ENCODE measurements around the gene NR0B2. TPM values are rescaled to one million over a fixed set of nuclear protein-coding genes. Genes with fewer than 3 reads are reported as not detected.
A peak's percentile ranks its signal among the peaks of the same experiment; 100 is the strongest.

NR0B2 gene
- total RNA-seq, result not detected

DNA sequence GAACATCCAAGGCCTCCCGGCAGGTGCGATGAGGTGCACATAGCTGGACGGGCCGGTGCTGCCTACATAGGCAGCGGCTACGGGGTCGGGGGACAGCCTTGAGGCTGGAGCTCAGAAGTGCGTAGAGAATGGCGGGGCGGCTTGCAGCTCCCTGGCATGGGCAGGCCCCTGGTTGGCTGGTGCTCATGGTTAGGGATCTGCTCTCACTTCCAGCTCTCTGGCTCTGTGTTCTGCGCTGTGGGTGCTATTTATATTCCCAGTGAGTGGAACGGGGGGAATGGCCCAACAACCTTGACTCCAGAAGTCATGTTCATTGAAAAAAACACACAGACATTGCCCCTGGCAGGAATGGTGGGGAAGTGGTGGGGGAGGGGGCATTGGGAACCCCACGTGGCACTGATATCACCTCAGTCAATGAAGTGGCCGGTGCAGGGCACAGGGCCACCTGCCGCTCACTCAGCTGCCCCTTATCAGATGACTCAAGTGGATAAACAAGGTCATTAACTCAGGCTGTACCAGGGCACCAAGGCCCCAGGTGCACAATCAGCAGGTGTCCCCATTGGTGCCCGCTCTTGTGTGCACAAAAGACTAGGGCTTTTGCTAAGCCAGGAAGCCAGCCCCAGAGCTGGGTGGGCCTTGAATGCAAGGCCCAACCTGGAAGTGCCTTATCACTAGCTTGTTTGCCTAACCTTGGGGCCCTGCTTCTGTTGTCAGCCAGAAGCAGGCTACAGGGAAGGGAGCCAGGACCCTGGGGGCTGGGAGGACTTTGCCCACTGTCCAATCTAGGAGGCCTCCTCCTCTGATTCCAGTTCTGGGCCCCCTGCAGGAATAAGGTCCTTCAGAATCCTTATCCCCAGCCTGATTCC, at the start of gene NR0B2:
TSS of gene NR0B2 (minus strand) at position 222 of the 866 bp plus-strand sequence. CDS start at position 187, 35 bp downstream.
- DNase-seq, result no peak
- Mint-ChIP-seq H3K27ac (no peak within 1 kb of the TSS), H3K9me3 (no peaks in the 10 kb centered on the region), H3K27me3 (peaks cover 5% of the 10 kb centered on the region), H3K4me1 (no peaks in the 10 kb centered on the region), H3K4me3 (no peak within 1 kb of the TSS), H3K36me3 (ENCODE audit: low read depth) (no peaks in the 10 kb centered on the region)
- ChIA-PET CTCF (interaction anchor here (0.7 kb wide), 1 partner anchor 113 kb away, joined by 3 read pairs; no protein-coding TSS in a partner anchor), POLR2A (no interaction called here)

- Mint-ChIP-seq H3K36me3 (ENCODE audit: low read depth) (peaks cover 3% of the 10 kb centered on the region), H3K9me3 (no peaks in the 10 kb centered on the region), H3K27me3 (peaks cover 57% of the 10 kb centered on the region), H3K4me3 (no peak overlapping the region), H3K27ac (no peak overlapping the region), H3K4me1 (peaks cover 9% of the 10 kb centered on the region)
- ChIA-PET CTCF (no interaction called here), POLR2A (interaction anchor here (0.7 kb wide), 1 partner anchor 8 kb away, joined by 3 read pairs; no protein-coding TSS in a partner anchor)
- DNase-seq, result no peak
These were observed 48.1 kb upstream of the NR0B2 start for GRCh38 chr1:26961826-26962225.

DNA sequence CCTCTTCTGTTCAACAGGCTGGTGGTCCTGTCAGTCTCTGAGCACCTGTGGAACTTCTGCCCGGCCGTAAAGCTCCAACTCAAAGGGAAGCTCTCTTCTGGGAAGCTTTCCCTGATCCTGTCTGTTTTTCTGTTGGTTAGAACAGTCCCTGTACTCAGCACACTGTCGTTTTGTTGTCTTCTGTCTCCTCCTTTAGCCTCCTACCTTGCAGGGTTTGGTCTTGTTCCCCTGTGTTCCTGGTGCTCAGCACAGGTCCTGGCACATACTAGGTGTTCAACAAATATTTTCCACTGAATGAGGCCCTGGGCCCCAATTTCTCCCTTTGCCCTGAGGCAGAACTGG, 46.8 kb upstream of the NR0B2 start:
- DNase-seq, result no peak
- Mint-ChIP-seq H3K9me3 (peaks cover 2% of the 10 kb centered on the region), H3K4me1 (peaks cover 9% of the 10 kb centered on the region), H3K27ac (no peak overlapping the region), H3K36me3 (ENCODE audit: low read depth) (peaks cover 3% of the 10 kb centered on the region), H3K27me3 (peaks cover 53% of the 10 kb centered on the region), H3K4me3 (peak overlapping the region; percentile 56)
- ChIA-PET POLR2A (no interaction called here), CTCF (interaction anchor here (0.5 to 1.2 kb wide), 4 partner anchors 9 to 93 kb away, joined by 3 to 5 read pairs (median 3); no protein-coding TSS in a partner anchor)

DNA sequence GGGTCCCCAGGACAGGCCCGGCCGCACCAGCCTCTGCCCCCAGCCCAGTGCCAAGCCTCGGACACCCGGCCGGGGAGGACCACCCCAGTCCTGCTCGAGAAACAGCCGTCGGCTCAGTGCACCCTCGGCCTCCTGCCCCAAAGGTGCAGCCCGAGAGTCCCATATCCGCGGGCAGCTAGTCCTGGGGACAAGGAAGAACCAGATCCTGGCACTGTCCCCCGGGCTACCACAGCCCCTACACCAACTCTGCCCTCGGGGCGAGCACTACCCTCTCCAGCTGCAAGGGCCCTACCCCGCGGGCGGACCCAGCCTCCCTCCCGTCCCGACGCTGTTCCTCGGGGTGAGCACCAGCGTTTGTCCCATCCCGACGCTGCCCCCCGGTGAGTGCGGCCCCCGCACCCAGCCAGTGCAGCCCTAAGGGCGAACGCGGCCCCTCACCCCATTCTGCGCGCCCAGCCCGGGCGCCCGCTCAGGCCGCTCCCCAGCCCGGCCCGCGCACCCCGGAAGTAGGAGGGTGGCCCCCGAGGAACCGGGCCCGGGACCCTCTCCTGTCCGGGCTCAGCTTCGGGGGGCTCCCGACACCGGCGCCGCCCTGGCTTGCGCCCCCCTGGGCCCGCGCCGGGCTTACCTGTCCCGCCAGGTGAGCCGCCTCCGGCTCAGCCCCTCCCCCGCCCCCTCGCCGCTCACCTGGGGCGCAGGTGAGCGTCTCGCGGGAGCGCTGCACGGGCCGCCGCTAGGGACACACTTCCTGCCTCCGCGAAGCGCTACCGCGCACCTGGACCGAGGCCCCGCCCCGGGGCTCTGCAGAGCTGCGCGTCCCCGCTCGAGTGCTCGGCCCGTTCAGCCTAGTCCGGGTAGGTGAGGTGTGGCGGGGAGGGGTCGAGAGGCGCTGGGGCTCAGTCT, 46.2 kb upstream of the NR0B2 start, which contains the start of gene KDF1:
TSS of gene KDF1 (minus strand) at position 747 of the 903 bp plus-strand sequence. CDS start 8,088 bp downstream, outside the sequence.
- ChIA-PET POLR2A (no interaction called here), CTCF (interaction anchor here (0.5 to 1.2 kb wide), 4 partner anchors 10 to 92 kb away, joined by 3 to 5 read pairs (median 3); no protein-coding TSS in a partner anchor)
- Mint-ChIP-seq H3K27me3 (peaks cover 52% of the 10 kb centered on the region), H3K4me1 (peaks cover 9% of the 10 kb centered on the region), H3K27ac (no peak within 1 kb of the TSS), H3K4me3 (peak within 1 kb of the TSS; percentile 56), H3K9me3 (peaks cover 2% of the 10 kb centered on the region), H3K36me3 (ENCODE audit: low read depth) (peaks cover 3% of the 10 kb centered on the region)
- peak; percentile 46 for DNase-seq

DNA sequence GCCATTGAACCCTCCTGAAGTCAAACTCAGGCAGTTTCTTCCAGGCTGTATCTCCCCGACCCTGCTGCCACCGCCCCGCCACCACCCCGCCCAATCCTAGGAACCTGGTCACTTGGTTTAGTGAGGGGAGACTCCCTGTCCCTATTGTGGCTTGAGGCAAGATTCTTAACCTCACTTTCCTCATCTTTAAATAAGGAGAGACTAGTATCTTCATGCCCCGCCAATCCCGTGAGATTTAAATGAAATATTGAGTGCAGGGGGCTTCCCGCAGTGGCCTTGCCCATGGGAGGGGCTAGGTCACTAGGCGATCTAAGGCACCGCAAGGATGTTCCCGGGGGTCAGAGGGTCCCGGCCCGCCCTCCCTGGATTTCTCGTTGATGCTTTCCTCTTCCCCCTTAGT, 45.5 kb upstream of the NR0B2 start:
- Mint-ChIP-seq H3K27me3 (peaks cover 48% of the 10 kb centered on the region), H3K4me3 (peak overlapping the region; percentile 40), H3K4me1 (peaks cover 9% of the 10 kb centered on the region), H3K27ac (no peak overlapping the region), H3K9me3 (peaks cover 2% of the 10 kb centered on the region), H3K36me3 (ENCODE audit: low read depth) (peaks cover 3% of the 10 kb centered on the region)
- ChIA-PET CTCF (interaction anchor here (1.0 kb wide), 1 partner anchor 8 kb away, joined by 3 read pairs; no protein-coding TSS in a partner anchor), POLR2A (no interaction called here)
- DNase-seq, result no peak

DNA sequence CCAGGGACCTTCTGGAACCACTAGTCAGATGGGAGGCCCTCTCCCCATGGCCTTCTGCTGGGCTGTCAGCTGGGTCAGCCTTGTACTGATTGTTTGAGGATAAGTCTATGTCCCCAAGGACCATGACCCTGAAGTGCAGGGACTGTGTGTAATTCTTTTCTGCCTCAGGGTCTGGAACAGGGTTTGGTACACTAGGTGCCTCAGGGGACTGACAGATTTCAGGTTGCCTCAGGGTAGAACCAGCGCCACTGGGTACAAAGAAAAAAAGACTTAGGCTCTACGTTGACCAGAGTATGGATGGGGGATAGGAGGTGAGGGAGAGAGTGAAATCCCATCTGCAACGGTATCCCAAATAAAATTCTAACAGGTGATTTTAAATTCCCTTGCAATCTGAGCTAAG, 43.5 kb upstream of the NR0B2 start:
- ChIA-PET CTCF (no interaction called here), POLR2A (no interaction called here)
- H3K9me3 Mint-ChIP-seq, result peaks cover 2% of the 10 kb centered on the region
- H3K4me3 Mint-ChIP-seq, result no peak overlapping the region
- H3K27ac Mint-ChIP-seq, result no peak overlapping the region
- H3K27me3 Mint-ChIP-seq, result peaks cover 37% of the 10 kb centered on the region
- DNase-seq, result no peak
- peaks cover 9% of the 10 kb centered on the region for H3K4me1 Mint-ChIP-seq
- peaks cover 3% of the 10 kb centered on the region for H3K36me3 Mint-ChIP-seq (ENCODE audit: low read depth)

DNA sequence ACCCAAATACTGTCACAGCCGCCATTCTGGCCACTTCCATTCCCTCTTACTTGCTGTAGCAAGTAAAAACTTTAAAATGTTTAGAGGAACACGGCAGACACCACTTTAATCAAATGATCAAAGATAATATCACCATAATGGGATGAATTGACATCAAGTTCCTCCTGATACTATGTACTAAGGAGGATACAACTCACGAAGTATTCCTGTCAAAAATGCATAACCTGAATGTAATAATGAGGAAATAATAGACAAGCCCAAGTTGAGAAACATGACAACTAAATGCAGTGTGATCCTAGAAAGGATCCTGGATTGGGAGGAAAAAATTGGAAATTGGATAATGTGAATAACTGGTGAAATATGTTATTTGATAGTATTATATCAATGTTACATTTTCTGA, 42.5 kb upstream of the NR0B2 start:
- Mint-ChIP-seq H3K9me3 (peaks cover 2% of the 10 kb centered on the region), H3K4me3 (no peak overlapping the region), H3K27ac (no peak overlapping the region), H3K4me1 (peaks cover 9% of the 10 kb centered on the region), H3K27me3 (peaks cover 28% of the 10 kb centered on the region), H3K36me3 (ENCODE audit: low read depth) (peaks cover 3% of the 10 kb centered on the region)
- no peak for DNase-seq
- ChIA-PET POLR2A (no interaction called here), CTCF (no interaction called here)

DNA sequence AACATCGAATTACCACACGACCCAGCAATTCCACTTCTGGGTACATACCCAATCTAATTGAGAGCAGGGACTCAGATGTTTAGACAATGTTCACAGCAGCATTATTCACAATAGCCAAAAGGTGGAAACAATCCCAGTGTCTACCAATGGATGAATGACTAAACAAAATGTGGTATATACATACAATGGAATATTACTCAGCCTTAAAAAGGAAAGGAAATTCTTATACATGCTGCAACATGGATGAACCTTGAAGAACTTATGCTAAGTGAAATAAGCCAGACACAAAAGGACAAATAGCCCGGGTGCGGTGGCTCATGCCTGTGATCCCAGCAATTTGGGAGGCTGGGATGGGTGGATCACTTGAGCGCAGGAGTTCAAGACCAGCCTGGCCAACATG, 39.6 kb upstream of the NR0B2 start:
- Mint-ChIP-seq H3K36me3 (ENCODE audit: low read depth) (no peaks in the 10 kb centered on the region), H3K27me3 (peaks cover 7% of the 10 kb centered on the region), H3K9me3 (peaks cover 2% of the 10 kb centered on the region), H3K4me1 (no peaks in the 10 kb centered on the region), H3K27ac (no peak overlapping the region), H3K4me3 (no peak overlapping the region)
- ChIA-PET POLR2A (no interaction called here), CTCF (no interaction called here)
- no peak for DNase-seq

DNA sequence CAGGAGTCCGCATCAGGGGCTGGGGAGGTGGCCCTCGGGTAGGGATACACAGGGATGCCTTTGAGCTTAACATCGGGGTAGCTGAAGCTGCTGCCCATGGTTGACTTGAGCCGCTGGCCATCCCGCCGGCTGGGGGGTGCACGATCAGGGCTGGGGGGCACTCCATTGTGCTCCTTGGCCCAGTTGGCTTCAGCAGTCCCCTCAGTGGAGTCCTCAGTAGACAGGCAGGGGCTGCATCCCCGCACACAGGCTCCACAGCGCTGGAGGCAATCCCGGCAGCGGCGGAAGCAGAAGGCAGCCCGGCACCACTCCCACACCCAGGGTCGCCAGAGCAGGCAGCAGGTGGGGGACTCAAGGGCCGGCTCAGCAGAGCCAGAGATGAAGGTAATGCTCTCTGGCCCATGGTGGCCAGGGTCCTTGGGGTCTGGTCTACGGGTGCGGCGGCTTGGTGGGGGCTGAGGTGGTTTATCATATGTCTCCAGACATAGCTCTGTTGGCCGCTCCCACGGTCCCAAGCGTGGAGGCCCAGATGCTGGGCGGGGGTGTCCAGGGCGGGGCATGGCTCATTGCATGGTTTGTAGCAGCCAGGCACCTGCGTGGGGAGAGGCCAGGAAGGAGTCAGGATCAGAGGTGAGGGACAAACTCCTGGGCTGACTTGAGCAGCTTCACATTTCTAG, 38.2 kb upstream of the NR0B2 start:
- ChIA-PET POLR2A (no interaction called here), CTCF (interaction anchor here (1.1 kb wide), 1 partner anchor 16 kb away, joined by 3 read pairs; no protein-coding TSS in a partner anchor)
- H3K9me3 Mint-ChIP-seq, result peaks cover 2% of the 10 kb centered on the region
- no peaks in the 10 kb centered on the region for H3K36me3 Mint-ChIP-seq (ENCODE audit: low read depth)
- no peak overlapping the region for H3K4me3 Mint-ChIP-seq
- no peak for DNase-seq
- no peaks in the 10 kb centered on the region for H3K4me1 Mint-ChIP-seq
- H3K27ac Mint-ChIP-seq, result no peak overlapping the region
- peaks cover under 1% of the 10 kb centered on the region for H3K27me3 Mint-ChIP-seq

GRCh38 chr1:26951216-26951615, 37.4 kb upstream of the NR0B2 start:
- POLR2A ChIA-PET, result no interaction called here
- CTCF ChIA-PET, result interaction anchor here (1.1 kb wide), 1 partner anchor 17 kb away, joined by 3 read pairs; no protein-coding TSS in a partner anchor
- no peak overlapping the region for H3K27ac Mint-ChIP-seq

DNA sequence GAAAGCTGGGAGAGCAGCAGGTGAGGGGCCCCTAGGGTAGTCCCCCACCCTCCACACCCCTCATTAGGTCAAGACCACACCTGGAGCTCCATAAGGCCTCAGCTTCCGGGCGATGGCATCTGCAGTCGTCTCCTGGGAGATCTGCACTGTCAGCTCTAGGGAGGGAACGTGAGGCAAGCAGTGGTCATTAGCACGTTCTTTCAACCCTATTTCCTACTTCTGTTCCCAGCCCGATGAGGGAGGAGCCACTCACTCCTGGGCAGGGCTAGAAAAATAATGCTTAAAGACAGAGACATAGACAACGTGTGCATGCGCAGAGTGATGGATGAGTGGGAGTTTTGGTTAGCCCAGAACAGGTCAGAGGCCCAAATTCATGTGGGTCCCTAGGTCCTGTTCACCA, 36.8 kb upstream of the NR0B2 start:
- Mint-ChIP-seq H3K27me3 (no peaks in the 10 kb centered on the region), H3K27ac (no peak overlapping the region), H3K4me1 (no peaks in the 10 kb centered on the region), H3K4me3 (no peak overlapping the region), H3K9me3 (no peaks in the 10 kb centered on the region), H3K36me3 (ENCODE audit: low read depth) (peaks cover 8% of the 10 kb centered on the region)
- ChIA-PET CTCF (interaction anchor here (1.0 kb wide), 1 partner anchor 16 kb away, joined by 3 read pairs; no protein-coding TSS in a partner anchor), POLR2A (no interaction called here)
- DNase-seq, result no peak

More at GRCh38 chr1:26951216-26951615, 37.4 kb upstream of the NR0B2 start:
- peaks cover under 1% of the 10 kb centered on the region for H3K9me3 Mint-ChIP-seq
- no peak for DNase-seq
- peaks cover 3% of the 10 kb centered on the region for H3K36me3 Mint-ChIP-seq (ENCODE audit: low read depth)
- H3K27me3 Mint-ChIP-seq, result no peaks in the 10 kb centered on the region
- H3K4me1 Mint-ChIP-seq, result no peaks in the 10 kb centered on the region
- no peak overlapping the region for H3K4me3 Mint-ChIP-seq

DNA sequence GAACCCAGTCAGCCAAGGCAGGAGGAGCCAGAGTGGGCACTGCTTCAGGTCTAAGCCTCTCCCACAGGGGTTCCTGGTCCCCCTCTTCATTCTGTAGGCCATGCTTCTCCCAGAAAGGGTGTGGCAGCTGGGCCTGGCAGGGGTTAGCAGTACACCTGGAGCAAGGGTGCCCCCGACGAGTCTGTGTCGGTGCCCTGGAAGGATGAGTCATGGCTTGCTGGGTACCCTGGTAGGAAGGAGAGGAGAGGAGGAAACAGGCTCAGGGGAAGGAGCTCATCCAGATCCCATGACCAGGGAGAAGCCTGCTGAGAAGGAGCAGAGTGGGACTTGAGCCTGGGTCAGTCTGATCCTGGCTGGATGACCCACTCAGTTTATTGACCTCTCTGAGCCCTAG, 36.1 kb upstream of the NR0B2 start:
- Mint-ChIP-seq H3K27ac (no peak overlapping the region), H3K36me3 (ENCODE audit: low read depth) (peaks cover 15% of the 10 kb centered on the region), H3K9me3 (no peaks in the 10 kb centered on the region), H3K4me3 (no peak overlapping the region), H3K27me3 (no peaks in the 10 kb centered on the region), H3K4me1 (no peaks in the 10 kb centered on the region)
- DNase-seq, result no peak
- ChIA-PET CTCF (interaction anchor here (0.6 to 1.0 kb wide), 3 partner anchors 10 to 314 kb away, joined by 3 to 8 read pairs (median 3); no protein-coding TSS in a partner anchor), POLR2A (no interaction called here)

Measured in activated CD4-positive, alpha-beta T cell treated with anti-CD3 and anti-CD28 coated beads, Interleukin-2, amount 10 ng/mL, durations not matched to agents 7 days and 5 days (primary cell).